HPDE6-E6E7 (cell line): ENCODE measurements around the gene TMEM38B.
"Not testable (repeated sequence)": the region's sequence is repeated elsewhere in the genome, so short reads cannot be mapped to it uniquely, and the experiment has no call there.

ENCODE experiments used
- DNase-seq: peaks from one replicate; pipeline ENCODE4 v3.0.0; 2011; ENCODE audit warnings: missing footprints; ENCODE audit errors: extremely low spot score

The TMEM38B gene

DNA sequence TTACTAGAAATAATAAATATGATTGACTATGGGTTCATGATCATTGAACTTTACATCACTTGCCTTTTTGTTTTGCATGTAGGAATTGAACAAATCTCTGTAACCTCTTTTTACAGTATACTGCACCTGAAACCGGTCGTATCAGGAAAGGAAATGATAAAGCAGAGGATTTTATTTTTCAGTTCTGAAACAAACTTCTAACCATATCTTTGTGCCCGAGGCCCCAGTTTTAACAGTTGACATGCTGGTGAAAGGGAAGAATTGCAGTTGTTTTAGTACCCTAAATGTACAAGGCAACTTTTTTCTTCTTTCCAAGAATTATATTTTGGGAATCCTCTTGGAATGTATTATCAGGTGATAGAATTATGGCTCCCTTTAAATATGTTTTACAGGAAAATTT, 27.8 kb downstream of the TMEM38B start:
- no peak for DNase-seq

DNA sequence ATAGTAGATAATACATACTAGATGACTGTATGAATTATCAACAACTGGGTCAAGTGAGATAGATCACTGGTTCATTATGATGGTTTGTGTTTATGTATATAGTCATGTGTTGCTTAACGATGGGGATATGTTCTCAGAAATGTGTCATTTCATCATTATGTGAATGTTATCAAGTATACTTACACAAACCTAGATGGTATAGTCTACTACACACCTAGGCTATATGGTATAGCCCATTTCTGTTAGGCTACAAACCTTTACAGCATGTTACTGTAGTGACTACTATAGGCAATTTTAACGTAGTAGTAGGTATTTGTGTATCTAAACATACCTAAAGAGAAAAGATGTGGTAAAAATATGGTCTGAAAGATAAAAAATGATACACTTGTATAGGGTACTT, 31.0 kb downstream of the TMEM38B start:
- DNase-seq, result no peak

DNA sequence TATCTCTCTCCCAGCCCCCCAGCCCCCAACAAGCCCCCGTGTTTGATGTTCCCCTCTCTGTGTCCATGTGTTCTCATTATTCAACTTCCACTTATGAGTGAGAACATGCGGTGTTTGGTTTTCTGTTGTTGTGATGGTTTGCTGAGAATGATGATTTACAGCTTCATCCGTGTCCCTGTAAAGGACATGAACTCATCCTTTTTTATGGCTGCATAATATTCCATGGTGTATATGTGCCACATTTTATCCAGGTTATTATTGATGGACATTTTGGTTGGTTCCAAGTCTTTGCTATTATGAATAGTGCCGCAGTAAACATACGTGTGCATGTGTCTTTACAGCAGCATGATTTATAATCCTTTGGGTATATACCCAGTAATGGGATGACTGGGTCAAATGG, 33.9 kb downstream of the TMEM38B start:
- DNase-seq, result not testable (repeated sequence)

DNA sequence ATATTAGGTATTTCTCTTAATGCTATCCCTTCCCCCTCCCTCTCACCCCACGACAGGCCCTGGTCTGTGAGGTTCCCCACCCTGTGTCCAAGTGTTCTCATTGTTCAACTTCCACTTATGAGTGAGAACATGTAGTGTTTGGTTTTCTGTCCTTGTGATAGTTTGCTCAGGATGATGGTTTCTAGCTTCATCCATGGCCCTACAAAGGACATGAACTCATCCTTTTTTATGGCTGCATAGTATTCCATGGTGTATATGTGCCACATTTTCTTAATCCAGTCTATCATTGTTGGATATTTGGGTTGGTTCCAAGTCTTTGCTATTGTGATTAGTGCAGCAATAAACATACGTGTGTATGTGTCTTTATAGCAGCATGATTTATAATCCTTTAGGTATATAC, 37.1 kb downstream of the TMEM38B start:
- not testable (repeated sequence) for DNase-seq

DNA sequence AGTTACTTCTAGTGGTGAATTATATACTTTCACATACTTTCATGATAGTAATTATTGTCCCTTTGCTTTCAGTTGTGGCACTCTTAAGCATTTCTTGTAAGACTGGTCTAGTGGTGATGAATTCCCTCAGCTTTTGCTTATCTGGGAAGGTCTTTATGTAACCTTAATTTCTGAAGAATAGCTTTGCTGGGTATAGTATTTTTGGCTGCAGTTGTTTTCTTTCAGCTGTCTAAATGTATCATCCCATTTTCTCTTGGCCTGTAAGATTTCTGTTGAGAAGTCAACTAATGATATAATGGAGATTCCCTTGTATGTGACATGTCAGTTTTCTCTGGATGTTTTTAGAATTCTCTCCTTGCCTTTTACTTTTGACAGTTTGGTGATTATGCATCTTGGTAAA, 41.0 kb downstream of the TMEM38B start:
- DNase-seq, result no peak

DNA sequence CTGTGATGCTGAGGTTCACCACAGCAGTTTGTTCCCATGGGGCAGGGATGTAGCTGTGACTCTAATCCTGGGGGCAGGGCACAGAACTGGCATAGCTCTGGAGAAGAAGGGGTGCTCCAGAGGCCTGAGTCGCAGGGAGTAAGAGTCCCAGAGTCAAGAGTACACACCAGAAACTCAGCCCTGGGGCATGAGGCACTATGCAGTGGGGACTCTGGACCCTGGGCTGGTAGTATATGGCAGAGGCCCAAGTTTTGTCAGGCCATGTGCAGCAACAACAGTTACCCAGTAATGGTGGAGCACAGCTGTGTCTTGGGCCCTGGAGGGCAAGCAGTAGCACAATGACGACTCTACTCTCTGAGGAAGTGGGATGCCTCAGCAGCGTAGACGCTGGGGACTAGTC, 42.9 kb downstream of the TMEM38B start:
- no peak for DNase-seq

DNA sequence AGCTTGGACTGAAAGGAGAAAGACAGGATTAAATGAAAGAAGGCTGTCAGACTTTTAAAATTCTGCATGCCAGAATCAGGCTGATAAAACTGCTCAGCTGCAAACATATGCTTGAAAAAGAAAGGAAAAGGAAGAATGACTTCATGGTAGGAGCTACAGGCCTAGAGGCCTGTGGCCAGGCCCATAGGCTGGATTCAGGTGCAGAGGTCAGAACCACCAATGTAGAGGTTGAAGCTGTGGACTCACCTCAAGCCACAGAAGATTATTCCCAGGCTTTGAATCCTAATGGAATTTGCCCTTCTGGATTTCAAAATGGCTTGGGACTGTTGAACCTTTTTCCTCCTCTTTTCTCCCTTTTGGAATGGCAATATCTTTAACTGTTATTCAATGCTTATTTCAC, 47.7 kb downstream of the TMEM38B start:
- DNase-seq, result no peak

DNA sequence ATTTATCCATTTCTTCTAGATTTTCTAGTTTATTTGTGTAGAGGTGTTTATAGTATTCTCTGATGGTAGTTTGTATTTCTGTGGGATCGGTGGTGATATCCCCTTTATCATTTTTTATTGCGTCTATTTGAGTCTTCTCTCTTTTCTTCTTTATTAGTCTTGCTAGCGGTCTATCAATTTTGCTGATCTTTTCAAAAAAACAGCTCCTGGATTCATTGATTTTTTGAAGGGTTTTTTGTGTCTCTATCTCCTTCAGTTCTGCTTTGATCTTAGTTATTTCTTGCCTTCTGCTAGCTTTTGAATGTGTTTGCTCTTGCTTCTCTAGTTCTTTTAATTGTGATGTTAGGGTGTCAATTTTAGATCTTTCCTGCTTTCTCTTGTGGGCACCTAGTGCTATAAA, 53.0 kb downstream of the TMEM38B start:
- not testable (repeated sequence) for DNase-seq

DNA sequence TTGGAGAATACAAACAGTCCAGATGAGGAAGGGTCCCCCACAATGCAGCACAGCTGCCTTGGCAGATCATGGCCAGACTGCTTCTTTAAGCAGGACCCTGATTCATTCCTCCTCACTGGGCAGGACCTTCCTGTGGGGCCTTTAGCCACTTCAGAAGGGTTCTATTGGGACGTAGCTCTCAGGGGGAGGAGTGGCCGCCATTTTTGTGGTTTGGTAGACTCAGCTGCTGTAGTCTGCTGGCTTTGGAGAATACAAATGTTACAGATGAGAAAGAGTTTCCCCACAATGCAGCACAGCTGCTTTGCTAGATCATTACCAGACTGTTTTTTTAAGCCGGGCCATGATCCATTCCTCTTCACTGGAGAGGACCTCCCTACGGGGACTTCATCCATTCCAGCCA, 57.4 kb downstream of the TMEM38B start:
- DNase-seq, result no peak

DNA sequence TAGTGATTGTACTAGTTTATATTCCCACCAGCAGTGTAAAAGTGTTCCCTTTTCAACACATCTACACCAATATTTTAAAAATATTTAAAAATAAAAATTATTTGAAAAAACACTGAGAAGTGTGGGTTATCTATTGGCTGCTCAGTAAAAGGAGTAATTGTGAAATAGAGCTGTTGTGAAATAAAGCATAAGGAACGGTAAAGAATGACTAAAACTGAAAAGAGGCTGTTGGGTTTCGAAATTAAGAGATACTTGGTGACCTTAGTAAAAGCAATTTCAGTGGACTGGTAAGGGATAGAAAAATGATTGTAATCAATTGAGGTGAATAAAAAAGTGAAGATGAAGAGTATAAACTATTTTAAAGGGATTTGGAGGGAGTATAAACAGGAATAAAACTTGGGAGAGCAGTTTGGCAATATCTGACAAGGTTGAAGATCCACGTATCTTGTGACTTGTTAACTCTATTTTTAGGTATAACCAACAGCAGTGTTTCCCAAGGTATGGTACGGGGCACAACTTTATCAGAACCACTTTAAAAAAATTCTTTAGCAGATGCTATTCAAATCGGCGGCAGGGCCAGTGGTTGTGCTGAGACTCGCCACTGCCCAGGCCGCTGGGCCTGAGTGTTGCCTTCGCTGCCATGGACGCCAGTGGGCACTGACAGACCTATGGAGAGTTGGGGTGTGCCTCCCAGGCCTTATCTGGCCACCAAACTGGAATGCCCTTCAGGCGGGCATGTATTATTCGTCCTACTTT, 63.3 kb downstream of the TMEM38B start:
- DNase-seq, result no peak

DNA sequence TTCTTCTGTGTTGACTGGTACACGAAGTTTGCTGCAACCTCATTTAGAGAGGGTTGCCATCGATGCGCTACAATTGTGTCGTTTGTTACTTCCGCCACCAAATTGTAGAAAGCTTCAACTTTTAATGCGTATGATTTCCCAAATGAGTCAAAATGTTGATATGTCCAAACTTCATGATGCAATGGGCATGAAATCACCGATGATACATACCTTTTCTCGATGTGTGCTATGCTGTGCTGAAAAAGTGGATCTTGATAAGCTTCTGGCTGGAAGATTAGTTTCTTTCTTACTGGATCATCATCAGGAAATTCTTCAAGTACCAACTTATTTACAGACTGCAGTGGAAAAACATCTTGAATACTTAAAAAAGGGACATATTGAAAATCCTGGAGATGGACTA, 65.7 kb downstream of the TMEM38B start:
- no peak for DNase-seq

DNA sequence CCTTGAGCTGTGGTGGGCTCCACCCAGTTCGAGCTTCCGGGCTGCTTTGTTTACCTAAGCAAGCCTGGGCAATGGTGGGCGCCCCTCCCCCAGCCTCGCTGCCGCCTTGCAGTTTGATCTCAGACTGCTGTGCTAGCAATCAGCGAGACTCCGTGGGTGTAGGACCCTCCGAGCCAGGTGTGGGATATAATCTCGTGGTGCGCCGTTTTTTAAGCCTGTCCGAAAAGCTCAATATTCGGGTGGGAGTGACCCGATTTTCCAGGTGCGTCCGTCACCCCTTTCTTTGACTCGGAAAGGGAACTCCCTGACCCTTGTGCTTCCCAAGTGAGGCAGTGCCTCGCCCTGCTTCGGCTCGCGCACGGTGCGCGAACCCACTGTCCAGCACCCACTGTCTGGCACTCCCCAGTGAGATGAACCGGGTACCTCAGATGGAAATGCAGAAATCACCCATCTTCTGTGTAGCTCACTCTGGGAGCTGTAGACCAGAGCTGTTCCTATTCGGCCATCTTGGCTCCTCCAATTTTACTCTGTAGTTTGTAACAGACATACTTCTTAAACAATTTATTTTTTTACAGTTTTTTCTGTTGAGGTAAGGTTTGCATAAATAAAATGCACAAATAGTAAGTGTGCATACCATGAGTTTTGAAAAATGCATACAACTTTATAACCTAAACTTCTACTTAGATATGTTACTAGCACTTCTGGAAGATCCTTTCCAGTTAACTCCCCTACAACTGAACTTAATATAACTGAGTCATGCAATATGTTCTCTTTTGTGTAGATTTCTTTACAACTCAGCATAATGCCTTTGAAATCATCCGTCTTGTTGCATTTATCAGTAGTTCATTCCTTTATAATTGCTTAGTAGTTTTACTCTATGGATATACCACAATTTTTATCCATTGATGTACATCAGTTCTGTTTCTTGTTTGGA, 88.5 kb downstream of the TMEM38B start:
- not testable (repeated sequence) for DNase-seq

DNA sequence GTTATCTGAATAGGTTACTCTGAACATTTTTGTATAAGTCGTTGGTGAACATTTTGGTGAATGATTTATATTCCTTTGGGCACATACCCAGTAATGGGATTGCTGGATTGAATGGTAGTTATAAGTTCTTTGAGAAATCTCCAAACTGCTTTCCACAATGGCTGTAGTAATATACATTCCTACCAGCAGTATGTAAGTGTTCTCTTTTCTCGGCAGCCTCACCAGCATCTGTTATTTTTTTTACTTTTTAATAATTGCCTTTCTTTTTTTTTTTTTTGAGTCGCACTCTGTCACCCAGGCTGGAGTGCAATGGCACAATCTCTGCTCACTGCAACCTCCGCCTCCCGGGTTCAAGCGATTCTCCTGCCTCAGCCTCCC, 89.1 kb downstream of the TMEM38B start:
- not testable (repeated sequence) for DNase-seq

DNA sequence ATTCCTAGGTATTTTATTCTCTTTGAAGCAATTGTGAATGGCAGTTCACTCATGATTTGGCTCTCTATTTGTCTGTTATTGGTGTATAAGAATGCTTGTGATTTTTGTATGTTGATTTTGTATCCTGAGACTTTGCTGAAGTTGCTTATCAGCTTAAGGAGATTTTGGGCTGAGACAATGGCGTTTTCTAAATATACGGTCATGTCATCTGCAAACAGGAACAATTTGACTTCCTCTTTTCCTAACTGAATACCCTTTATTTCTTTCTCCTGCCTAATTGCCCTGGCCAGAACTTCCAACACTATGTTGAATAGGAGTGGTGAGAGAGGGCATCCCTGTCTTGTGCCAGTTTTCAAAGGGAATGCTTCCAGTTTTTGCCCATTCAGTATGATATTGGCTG, 92.5 kb downstream of the TMEM38B start:
- DNase-seq, result not testable (repeated sequence)

DNA sequence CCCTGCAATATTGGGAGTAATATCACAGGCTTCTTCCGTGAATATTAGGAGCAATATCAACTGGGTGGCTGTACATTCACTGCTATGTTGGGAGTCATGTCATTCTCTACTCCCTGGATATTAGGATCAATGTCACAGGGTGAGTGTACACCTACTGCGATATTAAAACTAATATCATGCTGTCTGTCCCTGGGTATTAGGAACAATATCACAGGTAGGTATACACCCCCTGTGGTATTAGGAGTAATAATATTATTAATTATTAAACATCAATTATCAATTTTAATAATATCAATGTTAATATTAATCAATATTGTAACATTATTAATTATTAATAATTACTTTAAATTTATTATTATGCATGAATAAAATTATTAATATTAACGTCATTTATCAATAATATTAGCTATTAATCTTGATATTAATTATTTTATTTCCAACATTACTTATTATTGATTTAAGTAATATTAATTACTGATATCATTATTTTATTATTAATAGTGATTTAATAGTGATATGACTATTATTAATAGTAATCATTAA, 121.9 kb downstream of the TMEM38B start:
- no peak for DNase-seq

DNA sequence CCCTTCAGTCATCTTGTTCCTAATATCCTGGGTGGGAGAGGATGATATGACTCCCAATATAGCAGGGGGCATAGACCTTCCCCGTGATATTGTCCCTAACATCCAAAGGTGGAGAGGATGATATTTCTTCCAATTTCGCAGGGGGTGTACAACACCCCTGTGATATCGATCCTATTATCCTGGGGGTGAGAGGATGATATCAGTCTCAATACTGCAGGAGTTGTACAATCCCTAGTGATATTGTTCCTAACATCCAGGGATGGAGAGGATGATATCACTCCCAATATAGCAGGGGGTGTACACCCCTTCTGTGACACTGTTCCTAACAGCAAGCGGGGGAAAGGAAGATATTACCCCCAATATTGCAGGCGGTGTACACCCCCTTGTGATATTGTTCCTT, 122.6 kb downstream of the TMEM38B start:
- no peak for DNase-seq

DNA sequence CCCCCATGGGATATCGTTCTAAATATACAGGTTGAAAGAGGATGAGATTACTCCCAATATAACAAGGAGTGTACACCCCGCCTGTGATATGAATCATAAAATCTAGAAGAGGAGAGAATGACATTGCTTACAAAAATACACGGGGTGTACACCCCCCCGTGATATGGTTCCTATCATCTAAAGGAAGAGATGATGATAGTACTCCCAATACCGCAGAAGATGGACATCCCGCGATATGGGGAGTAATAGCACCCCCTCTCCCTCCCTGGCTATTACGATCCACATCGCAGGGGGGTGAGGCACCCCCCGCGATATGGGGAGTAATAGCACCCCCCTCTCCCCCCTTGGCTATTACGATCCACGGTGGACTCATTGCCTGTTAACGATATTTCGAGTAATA, 124.6 kb downstream of the TMEM38B start:
- DNase-seq, result no peak

DNA sequence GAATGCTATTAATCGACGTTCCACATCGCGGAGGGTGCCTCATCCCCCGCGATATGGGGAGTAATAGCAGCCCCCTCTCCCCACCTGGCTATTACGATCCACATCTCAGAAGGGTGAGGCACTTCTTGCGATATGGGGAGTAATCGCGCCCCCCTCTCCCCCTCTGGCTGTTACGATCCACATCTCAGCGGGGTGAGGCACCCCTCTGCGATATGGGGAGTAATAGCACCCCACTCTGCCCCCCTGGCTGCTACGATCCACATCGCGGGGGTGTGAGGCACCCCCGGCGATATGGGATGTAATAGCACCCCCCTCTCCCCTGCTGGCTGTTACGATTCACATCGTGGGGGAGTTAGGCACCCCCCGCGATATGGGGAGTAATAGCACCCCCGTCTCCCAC, 128.5 kb downstream of the TMEM38B start:
- DNase-seq, result no peak
